Stimulated activated CD4-positive, alpha-beta T cell treated with anti-CD3 and anti-CD28 coated beads, Interleukin-4, amount 100 ng/mL, for 1 hour (primary cell): Measurements from ENCODE around the gene CADM2.

Experiments used
- DNase-seq: peaks from one replicate; pipeline ENCODE4 v3.0.0-alpha.2; 2020

CADM2 gene

GRCh38 chr3:85576697-85577200, 618.0 kb downstream of the CADM2 start:
- DNase-seq = no peak

GRCh38 chr3:85584779-85585356, 626.1 kb downstream of the CADM2 start:
- no peak for DNase-seq

DNA sequence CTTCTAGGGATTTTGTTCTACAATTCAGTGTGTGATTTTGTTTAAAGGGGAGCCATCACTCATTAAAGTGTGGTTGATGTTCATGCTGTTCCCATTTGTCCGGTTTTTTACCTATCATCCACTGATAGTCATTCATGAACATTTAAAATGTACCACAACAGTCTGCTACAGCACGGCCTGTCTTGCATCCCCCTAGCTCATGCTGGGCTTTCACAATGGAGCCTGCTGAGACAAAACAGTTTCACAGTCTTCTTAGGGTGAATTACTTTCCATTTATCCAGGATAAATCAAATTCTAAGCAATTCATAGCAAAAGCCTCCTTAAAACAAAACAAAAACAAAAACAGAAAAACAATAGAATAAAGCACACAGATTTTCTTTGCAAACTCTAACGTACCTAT, 627.2 kb downstream of the CADM2 start:
- no peak for DNase-seq

GRCh38 chr3:85589145-85589544, 630.4 kb downstream of the CADM2 start:
- DNase-seq = no peak

DNA sequence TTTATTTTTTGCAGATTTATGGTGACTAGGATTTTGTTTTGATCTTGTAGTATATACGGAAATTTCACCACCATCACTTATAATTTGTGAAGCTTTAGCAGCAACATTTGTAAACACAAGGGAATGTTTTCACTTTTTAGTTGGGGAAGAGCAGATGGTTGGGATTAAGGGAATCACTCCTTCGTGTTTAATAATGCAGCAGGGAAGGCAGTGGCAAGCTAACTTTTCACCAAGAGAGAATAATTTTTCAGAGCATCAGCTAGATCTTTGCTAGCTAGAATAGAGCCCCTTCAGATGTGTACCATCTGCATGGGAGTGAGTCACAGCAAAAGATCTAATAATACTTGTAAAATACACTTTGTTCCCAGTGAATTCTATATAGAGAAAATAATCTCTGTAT, 632.7 kb downstream of the CADM2 start:
- DNase-seq = no peak

DNA sequence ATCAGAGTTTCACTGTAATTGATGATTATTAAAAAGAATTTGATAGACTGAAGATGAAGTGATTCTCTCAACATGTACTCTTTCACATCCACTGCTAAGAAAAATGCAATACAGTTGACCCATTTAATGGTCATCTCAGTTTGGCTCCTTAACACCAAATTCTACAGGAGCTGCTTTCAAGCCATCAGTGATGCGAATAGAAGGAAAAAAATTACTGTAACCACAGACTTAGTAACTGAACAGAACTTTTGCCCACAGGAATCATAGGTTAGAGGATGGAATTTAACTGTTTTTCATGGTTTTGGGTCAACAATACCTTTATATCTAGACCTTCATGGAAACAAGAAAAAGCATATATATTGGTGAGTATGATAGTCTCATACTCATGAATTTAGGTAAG, 633.5 kb downstream of the CADM2 start:
- no peak for DNase-seq

- no peak for DNase-seq
Measured at GRCh38 chr3:85594676-85595075, 635.9 kb downstream of the CADM2 start.

DNA sequence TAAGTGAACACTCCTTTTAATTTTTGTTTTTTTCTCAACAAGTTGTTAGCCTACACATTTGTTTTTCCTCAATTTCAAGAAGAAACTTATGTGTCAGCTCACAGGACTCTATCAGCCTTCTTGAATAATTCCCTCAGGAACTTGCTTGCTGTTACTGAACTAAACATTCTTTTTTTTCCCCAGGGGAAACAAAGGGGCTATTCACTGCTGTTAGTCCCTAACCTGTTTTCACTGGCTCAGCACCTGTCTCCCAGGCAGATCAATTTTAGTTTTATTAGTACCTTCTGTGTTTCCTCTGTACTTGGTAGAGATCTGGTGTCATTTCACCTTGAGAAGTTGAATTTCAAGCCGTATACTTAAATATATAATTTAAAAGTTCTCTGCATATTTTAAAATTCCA, 644.6 kb downstream of the CADM2 start:
- no peak for DNase-seq

- no peak for DNase-seq
Measured at GRCh38 chr3:85604641-85605040, 645.9 kb downstream of the CADM2 start.

- no peak for DNase-seq
Measured at GRCh38 chr3:85605066-85605465, 646.3 kb downstream of the CADM2 start.

GRCh38 chr3:85626662-85627061, 667.9 kb downstream of the CADM2 start:
- no peak for DNase-seq

DNA sequence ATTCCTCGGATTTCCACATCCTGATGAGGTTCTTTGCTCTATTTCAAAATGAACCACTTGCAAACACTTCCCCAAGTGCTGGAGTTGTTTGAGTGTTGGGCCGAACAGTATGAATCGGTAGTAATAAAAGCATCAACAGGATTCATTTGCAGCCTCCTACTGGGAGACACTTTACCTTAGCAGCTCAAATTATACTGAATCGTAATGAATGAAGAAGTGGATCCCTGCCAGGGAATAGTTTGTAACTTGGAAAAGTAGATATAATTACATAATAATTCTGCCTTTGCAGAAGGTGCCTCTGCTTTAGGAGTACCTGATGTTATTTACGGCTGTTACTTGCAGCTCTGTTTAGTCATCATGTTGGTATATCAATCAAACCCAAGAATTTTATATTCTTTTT, 669.1 kb downstream of the CADM2 start:
- DNase-seq = no peak

DNA sequence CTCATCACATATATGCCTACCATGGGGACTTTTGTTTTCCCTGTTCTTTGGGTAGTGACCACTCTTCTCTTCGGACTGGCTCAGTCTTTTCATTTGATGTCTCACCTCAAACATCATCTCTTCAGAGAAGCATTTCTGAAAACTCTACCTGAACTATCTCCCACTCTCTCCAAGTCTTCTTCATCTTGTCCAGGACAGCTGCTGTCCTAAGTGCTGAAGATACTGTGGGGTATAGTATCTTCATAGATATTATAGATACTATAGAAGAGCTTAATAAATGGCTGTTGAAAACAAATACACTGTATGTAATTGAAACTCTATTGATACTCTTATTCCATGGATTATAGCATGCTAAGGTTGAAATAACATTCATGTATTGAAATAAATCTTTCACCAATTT, 672.3 kb downstream of the CADM2 start:
- no peak for DNase-seq

- no peak for DNase-seq
Measured at GRCh38 chr3:85632921-85633320, 674.1 kb downstream of the CADM2 start.

GRCh38 chr3:85652360-85652759, 693.6 kb downstream of the CADM2 start:
- no peak for DNase-seq

GRCh38 chr3:85660451-85660850, 701.7 kb downstream of the CADM2 start:
- no peak for DNase-seq

DNA sequence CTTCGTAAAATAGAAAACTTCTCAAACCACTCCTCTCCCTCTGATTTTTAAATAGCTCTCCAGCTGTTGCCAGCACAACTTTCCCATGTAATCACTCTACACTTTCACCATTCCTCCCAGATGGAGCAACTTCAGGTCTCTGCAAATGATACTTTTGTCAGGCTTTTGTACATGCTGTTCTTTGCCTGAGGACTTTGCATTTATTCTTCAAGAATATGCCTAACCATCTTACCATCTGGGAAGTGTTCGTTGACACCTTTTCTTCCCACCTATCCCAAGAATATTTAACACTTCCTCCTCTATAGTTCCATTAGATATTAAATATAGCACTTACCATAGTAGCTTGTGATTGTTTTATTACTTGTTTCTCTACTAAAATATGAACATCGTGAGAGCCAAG, 703.7 kb downstream of the CADM2 start:
- DNase-seq = no peak

DNA sequence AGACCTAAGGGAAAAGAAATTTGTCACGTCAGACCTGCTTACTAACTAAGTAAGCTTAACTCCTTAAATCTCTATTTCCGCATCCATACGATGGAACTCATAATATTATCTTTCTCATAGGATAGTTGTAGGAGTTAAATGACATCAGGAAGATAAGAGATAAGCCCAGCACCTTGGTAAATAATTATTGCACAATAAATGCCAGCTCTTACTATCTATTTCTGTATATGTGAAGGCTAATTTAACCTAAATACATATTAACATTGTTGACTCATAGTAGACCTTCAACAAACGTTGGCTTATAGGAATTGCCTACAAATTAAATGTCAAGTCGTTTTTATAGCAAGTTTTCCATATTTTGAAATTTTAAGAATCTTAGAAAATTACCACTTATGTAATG, 709.0 kb downstream of the CADM2 start:
- no peak for DNase-seq

DNA sequence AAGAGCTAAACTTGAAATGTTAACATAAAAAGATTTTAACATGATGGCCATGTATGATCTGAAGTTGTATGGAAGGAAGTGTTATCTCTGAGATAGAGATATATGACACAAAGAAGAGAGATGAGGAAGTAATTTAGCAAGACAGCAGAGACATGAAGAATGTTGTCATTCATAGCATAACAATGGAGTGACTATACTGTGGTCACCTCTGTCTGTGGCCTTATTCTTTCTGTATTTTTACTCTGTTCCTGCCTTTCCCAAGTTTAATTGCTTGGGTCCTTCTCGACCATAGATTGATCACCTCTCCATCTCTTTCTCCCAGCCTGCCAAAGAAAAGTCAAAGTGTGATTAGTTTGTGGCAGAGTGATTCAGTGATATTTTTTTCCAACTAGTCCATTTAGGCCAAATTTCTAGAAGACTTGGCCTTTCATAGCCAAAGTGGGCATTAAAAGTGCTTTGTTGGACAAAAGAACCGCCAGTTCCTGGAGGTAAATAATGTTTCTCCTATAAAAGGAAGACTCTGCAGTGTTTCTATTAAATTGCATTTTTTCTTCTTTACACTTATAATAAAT, 711.9 kb downstream of the CADM2 start:
- no peak for DNase-seq

GRCh38 chr3:85672761-85673160, 714.0 kb downstream of the CADM2 start:
- DNase-seq = no peak

DNA sequence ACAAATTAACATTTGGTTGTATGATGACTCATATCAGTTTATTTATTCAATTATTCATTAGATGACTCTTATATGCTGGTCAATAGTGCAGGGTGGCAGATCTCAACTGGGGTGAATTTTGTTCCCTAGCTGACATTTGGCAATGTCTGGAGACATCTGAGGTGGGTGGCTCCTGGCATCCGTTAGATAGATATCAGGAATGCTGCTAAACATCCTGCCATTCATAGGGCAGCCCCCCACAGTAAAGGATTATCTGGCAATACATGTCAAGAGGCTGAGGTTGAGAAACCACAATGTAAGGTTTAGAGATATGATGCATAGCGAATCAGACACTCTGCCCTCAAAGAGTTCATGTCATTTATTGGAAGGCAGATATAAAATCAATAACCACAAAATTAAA, 719.9 kb downstream of the CADM2 start:
- no peak for DNase-seq

DNA sequence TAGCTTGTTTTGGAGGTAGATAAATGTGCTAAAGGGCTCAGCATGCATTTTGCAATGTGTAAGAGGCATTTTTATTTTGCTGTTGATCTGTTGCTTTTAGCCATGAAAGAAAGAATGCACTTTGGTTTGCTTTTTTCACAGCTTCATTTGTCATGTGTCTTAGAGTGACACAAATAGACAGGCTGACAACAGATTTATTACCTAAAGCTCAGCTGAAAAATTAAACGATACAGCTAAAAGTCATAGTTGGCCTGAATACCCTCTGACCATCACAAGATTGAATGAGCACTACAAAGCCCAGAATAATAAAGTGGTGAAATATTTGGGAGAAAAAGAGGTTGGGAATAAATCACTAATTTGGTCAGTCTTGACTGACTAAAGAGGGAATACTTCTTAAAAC, 723.1 kb downstream of the CADM2 start:
- no peak for DNase-seq

- no peak for DNase-seq
Measured at GRCh38 chr3:85691196-85691595, 732.4 kb downstream of the CADM2 start.

GRCh38 chr3:85697156-85697555, 738.4 kb downstream of the CADM2 start:
- DNase-seq = no peak

DNA sequence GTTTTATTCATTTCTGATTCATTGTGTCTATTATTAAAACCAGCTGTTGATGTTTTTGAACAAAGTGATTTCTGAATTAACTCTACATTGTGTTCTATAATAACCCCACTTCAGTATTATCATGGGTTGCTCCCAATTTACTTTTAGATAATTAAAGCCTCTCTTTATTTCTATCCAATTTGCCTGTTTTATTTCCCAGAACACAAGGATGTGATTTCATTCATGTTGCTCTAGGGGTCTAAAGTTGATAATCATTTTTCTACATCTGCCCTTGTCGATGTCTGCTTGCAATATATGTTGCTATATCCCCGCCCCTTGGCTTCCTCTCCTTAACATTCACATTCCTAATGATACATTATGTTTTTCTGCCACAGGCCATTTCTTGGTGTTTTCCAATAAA, 747.3 kb downstream of the CADM2 start:
- DNase-seq = no peak
